ENCODE results near the gene HSPBAP1.
"Not testable (repeated sequence)": the region's sequence is repeated elsewhere in the genome, so short reads cannot be mapped to it uniquely, and the experiment has no call there.

HSPBAP1 gene

DNA sequence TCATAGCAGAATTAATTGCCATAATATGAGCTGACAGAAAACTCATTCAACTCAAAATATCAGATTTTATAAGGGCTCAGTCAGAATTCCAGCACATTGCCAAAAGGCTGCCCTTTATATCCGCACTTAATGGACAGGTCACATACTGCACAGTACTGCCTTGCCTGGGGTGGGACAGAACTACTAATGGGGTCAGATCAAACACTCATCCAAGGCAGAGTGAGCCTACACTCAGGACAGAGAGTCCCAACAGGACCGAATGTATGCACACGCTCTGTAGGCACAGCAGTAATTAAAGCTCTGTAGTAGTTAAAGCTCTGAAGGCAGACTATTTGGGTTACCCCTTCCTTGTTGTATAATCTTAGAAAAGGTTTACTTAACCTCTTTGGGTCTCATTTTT lies 27.2 kb downstream of the HSPBAP1 start:
- Histone ChIP-seq H3K4me3 (ENCODE audit: low read length in 2 of 2) (no peak overlapping the region), H3K9me3 (ENCODE audit: control insufficient read depth in 2 of 2, low read length in 2 of 2) (no peaks in the 10 kb centered on the region), H3K36me3 (ENCODE audit: control insufficient read depth in 2 of 2, insufficient read depth in 2 of 2, low read length in 2 of 2) (no peaks in the 10 kb centered on the region), H3K4me1 (ENCODE audit: control insufficient read depth, insufficient read depth, low read length) (no peaks in the 10 kb centered on the region), H3K9ac (ENCODE audit: low read length in 2 of 2) (no peak overlapping the region), H3K27me3 (ENCODE audit: control insufficient read depth in 1 of 2, insufficient read depth in 2 of 2, low read length in 2 of 2) (no peaks in the 10 kb centered on the region), H3K27ac (ENCODE audit: low read length) (no peak overlapping the region)

GRCh38 chr3:122760453-122761271 lies 33.0 kb downstream of the HSPBAP1 start:
- Histone ChIP-seq H3K9me3 (ENCODE audit: control insufficient read depth in 2 of 2, low read length in 2 of 2) (no peaks in the 10 kb centered on the region), H3K36me3 (ENCODE audit: control insufficient read depth in 2 of 2, insufficient read depth in 2 of 2, low read length in 2 of 2) (peaks cover 0 to 3% of the 10 kb centered on the region in 2 donors), H3K27me3 (ENCODE audit: control insufficient read depth in 1 of 2, insufficient read depth in 2 of 2, low read length in 2 of 2) (no peaks in the 10 kb centered on the region), H3K4me3 (ENCODE audit: low read length in 2 of 2) (no peak overlapping the region), H3K4me1 (ENCODE audit: control insufficient read depth, insufficient read depth, low read length) (no peaks in the 10 kb centered on the region), H3K9ac (ENCODE audit: low read length in 2 of 2) (no peak overlapping the region), H3K27ac (ENCODE audit: low read length) (no peak overlapping the region)

- H3K9me3 ChIP-seq (ENCODE audit: control insufficient read depth in 2 of 2, low read length in 2 of 2), result no peaks in the 10 kb centered on the region
- peaks cover 3 to 8% of the 10 kb centered on the region in 2 donors for H3K36me3 ChIP-seq (ENCODE audit: control insufficient read depth in 2 of 2, insufficient read depth in 2 of 2, low read length in 2 of 2)
- no peak overlapping the region for H3K9ac ChIP-seq (ENCODE audit: low read length in 2 of 2)
- no peak overlapping the region for H3K4me3 ChIP-seq (ENCODE audit: low read length in 2 of 2)
- H3K4me1 ChIP-seq (ENCODE audit: control insufficient read depth, insufficient read depth, low read length), result no peaks in the 10 kb centered on the region
- no peak overlapping the region for H3K27ac ChIP-seq (ENCODE audit: low read length)
- H3K27me3 ChIP-seq (ENCODE audit: control insufficient read depth in 1 of 2, insufficient read depth in 2 of 2, low read length in 2 of 2), result no peaks in the 10 kb centered on the region
Measured at GRCh38 chr3:122758877-122759560, 34.6 kb downstream of the HSPBAP1 start.

GRCh38 chr3:122755491-122755890 lies 38.1 kb downstream of the HSPBAP1 start:
- H3K4me3 ChIP-seq (ENCODE audit: low read length in 2 of 2), result no peak overlapping the region
- no peak overlapping the region for H3K9ac ChIP-seq (ENCODE audit: low read length in 2 of 2)
- H3K9me3 ChIP-seq (ENCODE audit: control insufficient read depth in 2 of 2, low read length in 2 of 2), result no peaks in the 10 kb centered on the region
- no peaks in the 10 kb centered on the region for H3K27me3 ChIP-seq (ENCODE audit: control insufficient read depth in 1 of 2, insufficient read depth in 2 of 2, low read length in 2 of 2)
- H3K27ac ChIP-seq (ENCODE audit: low read length), result no peak overlapping the region
- no peaks in the 10 kb centered on the region for H3K4me1 ChIP-seq (ENCODE audit: control insufficient read depth, insufficient read depth, low read length)
- H3K36me3 ChIP-seq (ENCODE audit: control insufficient read depth in 2 of 2, insufficient read depth in 2 of 2, low read length in 2 of 2), result peaks cover 7 to 14% of the 10 kb centered on the region in 2 donors

GRCh38 chr3:122754929-122755328 lies 38.7 kb downstream of the HSPBAP1 start:
- Histone ChIP-seq H3K4me3 (ENCODE audit: low read length in 2 of 2) (no peak overlapping the region), H3K9ac (ENCODE audit: low read length in 2 of 2) (no peak overlapping the region), H3K36me3 (ENCODE audit: control insufficient read depth in 2 of 2, insufficient read depth in 2 of 2, low read length in 2 of 2) (peaks cover 7 to 14% of the 10 kb centered on the region in 2 donors), H3K4me1 (ENCODE audit: control insufficient read depth, insufficient read depth, low read length) (no peaks in the 10 kb centered on the region), H3K9me3 (ENCODE audit: control insufficient read depth in 2 of 2, low read length in 2 of 2) (no peaks in the 10 kb centered on the region), H3K27me3 (ENCODE audit: control insufficient read depth in 1 of 2, insufficient read depth in 2 of 2, low read length in 2 of 2) (no peaks in the 10 kb centered on the region), H3K27ac (ENCODE audit: low read length) (no peak overlapping the region)

DNA sequence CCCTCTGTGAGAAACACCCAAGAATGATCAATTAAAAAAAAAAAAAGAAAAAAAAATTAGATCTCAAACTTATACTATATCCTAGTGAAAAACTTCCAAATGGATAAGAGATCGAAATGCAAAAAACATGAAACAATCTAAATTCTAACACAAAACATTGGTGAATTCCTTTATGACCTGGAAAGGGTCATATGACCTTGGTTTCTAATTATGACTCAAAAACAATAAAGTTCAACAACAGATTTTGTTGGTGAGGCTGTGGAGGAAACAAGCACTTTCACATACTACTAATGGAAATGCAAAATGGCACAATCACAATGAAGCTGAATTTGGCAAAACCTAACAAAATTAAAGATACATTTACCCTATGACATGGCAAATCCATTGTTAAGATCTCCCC lies 45.3 kb downstream of the HSPBAP1 start:
- H3K36me3 ChIP-seq (ENCODE audit: control insufficient read depth in 2 of 2, insufficient read depth in 2 of 2, low read length in 2 of 2), result peaks cover 4% of the 10 kb centered on the region in 2 donors
- H3K27ac ChIP-seq (ENCODE audit: low read length), result no peak overlapping the region
- no peaks in the 10 kb centered on the region for H3K4me1 ChIP-seq (ENCODE audit: control insufficient read depth, insufficient read depth, low read length)
- no peaks in the 10 kb centered on the region for H3K27me3 ChIP-seq (ENCODE audit: control insufficient read depth in 1 of 2, insufficient read depth in 2 of 2, low read length in 2 of 2)
- H3K9me3 ChIP-seq (ENCODE audit: control insufficient read depth in 2 of 2, low read length in 2 of 2), result no peaks in the 10 kb centered on the region
- no peak overlapping the region for H3K9ac ChIP-seq (ENCODE audit: low read length in 2 of 2)
- no peak overlapping the region for H3K4me3 ChIP-seq (ENCODE audit: low read length in 2 of 2)

GRCh38 chr3:122747295-122747694 lies 46.3 kb downstream of the HSPBAP1 start:
- H3K4me1 ChIP-seq (ENCODE audit: control insufficient read depth, insufficient read depth, low read length); H3K27me3 ChIP-seq (ENCODE audit: control insufficient read depth in 1 of 2, insufficient read depth in 2 of 2, low read length in 2 of 2); H3K9me3 ChIP-seq (ENCODE audit: control insufficient read depth in 2 of 2, low read length in 2 of 2); H3K27ac ChIP-seq (ENCODE audit: low read length); H3K9ac ChIP-seq (ENCODE audit: low read length in 2 of 2); H3K4me3 ChIP-seq (ENCODE audit: low read length in 2 of 2); H3K36me3 ChIP-seq (ENCODE audit: control insufficient read depth in 2 of 2, insufficient read depth in 2 of 2, low read length in 2 of 2): not testable (repeated sequence)

DNA sequence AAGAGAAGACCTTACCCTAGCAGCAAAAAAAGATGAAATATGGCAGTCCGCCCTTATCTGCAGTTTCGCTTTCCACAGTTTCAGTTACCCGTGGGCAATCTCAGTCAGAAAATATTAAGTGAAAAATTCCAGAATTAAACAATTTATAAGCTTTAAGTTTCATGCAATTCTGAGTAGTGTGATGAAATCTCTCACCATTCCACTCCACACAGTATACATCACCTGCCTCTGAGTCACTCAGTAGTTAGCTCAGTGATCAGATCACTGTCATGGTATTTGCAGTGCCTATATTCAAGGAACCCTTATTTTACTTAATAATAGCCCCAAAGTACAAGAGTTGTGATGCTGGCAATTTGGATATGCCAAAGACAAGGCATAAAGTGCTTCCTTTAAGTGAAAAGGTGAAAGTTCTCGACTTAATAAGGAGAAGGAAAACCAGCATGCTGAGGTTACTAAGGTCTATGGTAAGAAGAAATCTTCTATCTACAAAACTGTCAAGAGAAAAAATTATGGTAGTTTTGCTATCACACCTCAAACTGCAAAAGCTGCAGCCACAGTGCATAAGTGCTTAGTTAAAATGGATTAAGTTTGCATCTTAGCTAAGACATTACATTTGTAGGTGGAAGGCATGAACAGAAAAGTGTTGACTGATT lies 48.1 kb downstream of the HSPBAP1 start:
- H3K4me3 ChIP-seq (ENCODE audit: low read length in 2 of 2), result no peak overlapping the region
- no peaks in the 10 kb centered on the region for H3K9me3 ChIP-seq (ENCODE audit: control insufficient read depth in 2 of 2, low read length in 2 of 2)
- no peaks in the 10 kb centered on the region for H3K27me3 ChIP-seq (ENCODE audit: control insufficient read depth in 1 of 2, insufficient read depth in 2 of 2, low read length in 2 of 2)
- H3K36me3 ChIP-seq (ENCODE audit: control insufficient read depth in 2 of 2, insufficient read depth in 2 of 2, low read length in 2 of 2), result peaks cover 0 to 2% of the 10 kb centered on the region in 2 donors
- H3K27ac ChIP-seq (ENCODE audit: low read length), result no peak overlapping the region
- no peaks in the 10 kb centered on the region for H3K4me1 ChIP-seq (ENCODE audit: control insufficient read depth, insufficient read depth, low read length)
- no peak overlapping the region for H3K9ac ChIP-seq (ENCODE audit: low read length in 2 of 2)

DNA sequence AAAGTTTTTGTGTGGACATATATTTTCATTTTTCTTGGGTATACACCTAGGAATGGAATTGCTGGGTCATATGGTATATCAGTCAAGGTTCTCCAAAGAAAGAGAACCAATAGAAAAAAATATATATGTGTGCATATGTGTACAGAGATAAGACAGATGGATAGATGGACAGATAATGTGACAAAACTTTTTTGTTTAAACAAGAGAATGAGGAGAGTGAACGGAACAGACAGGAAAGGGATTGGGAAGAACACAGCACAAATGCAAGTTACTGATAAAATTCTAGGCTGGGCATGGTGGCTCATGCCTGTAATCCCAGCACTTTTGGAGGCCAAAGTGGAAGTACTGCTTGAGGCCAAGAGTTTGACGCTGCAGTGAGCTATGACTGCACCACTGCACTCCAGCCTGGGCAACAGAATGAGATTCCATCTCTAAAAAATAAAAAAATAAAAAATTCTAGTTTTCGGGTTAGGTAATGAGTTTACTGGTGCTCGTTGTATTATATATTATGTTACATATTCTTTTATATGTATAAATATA lies 50.0 kb downstream of the HSPBAP1 start:
- Histone ChIP-seq H3K36me3 (ENCODE audit: control insufficient read depth in 2 of 2, insufficient read depth in 2 of 2, low read length in 2 of 2) (peaks cover 6 to 9% of the 10 kb centered on the region in 2 donors), H3K27me3 (ENCODE audit: control insufficient read depth in 1 of 2, insufficient read depth in 2 of 2, low read length in 2 of 2) (no peaks in the 10 kb centered on the region), H3K27ac (ENCODE audit: low read length) (no peak overlapping the region), H3K4me1 (ENCODE audit: control insufficient read depth, insufficient read depth, low read length) (no peaks in the 10 kb centered on the region), H3K4me3 (ENCODE audit: low read length in 2 of 2) (no peak overlapping the region), H3K9ac (ENCODE audit: low read length in 2 of 2) (no peak overlapping the region), H3K9me3 (ENCODE audit: control insufficient read depth in 2 of 2, low read length in 2 of 2) (no peaks in the 10 kb centered on the region)

GRCh38 chr3:122742234-122742633 lies 51.4 kb downstream of the HSPBAP1 start:
- no peak overlapping the region for H3K9ac ChIP-seq (ENCODE audit: low read length in 2 of 2)
- H3K27me3 ChIP-seq (ENCODE audit: control insufficient read depth in 1 of 2, insufficient read depth in 2 of 2, low read length in 2 of 2), result no peaks in the 10 kb centered on the region
- no peaks in the 10 kb centered on the region for H3K4me1 ChIP-seq (ENCODE audit: control insufficient read depth, insufficient read depth, low read length)
- no peak overlapping the region for H3K4me3 ChIP-seq (ENCODE audit: low read length in 2 of 2)
- no peak overlapping the region for H3K27ac ChIP-seq (ENCODE audit: low read length)
- peaks cover 6 to 9% of the 10 kb centered on the region in 2 donors for H3K36me3 ChIP-seq (ENCODE audit: control insufficient read depth in 2 of 2, insufficient read depth in 2 of 2, low read length in 2 of 2)
- no peaks in the 10 kb centered on the region for H3K9me3 ChIP-seq (ENCODE audit: control insufficient read depth in 2 of 2, low read length in 2 of 2)
